ENCODE data around the gene FHIP2A. TPM values are rescaled to one million over a fixed set of nuclear protein-coding genes. Genes with fewer than 3 reads are reported as not detected.

The FHIP2A gene
- total and polyA plus RNA-seq, 2 of the 4 experiments (the other 2 are of a cell fraction) = 10.7 to 16.5 TPM

- no peak overlapping the region for H2AFZ ChIP-seq (replicated peaks; ENCODE audit: low read length, poor library complexity)
- dilution Hi-C loops (cut with HindIII; ENCODE audit: low sequenced_read_pairs, unreplicated experiment) = no loop called here
- no peak overlapping the region for H3K27ac ChIP-seq (ENCODE audit: insufficient read depth, low read length)
- POLR2A ChIA-PET (ENCODE audit: unreplicated experiment) = no interaction called here
- H4K8ac ChIP-seq (ENCODE audit: low read depth in 2 of 2, low read length in 2 of 2) = no peak overlapping the region
- WGBS, 2 experiments (ENCODE audit: extremely low coverage in 2 of 2, insufficient read length in 1 of 2) = no CpG with 5 or more reads among the region's 3 CpGs
- no peak overlapping the region for H2BK120ac ChIP-seq (ENCODE audit: low read depth, low read length)
- H3K79me1 ChIP-seq (ENCODE audit: low read depth in 1 of 2, low read length in 2 of 2) = no peaks in the 10 kb centered on the region
- H3K9me3 ChIP-seq (ENCODE audit: control insufficient read depth, insufficient read depth, low read length) = no peaks in the 10 kb centered on the region
- H3K4me1 ChIP-seq (ENCODE audit: control insufficient read depth, insufficient read depth, low read length) = no peaks in the 10 kb centered on the region
- H2BK5ac ChIP-seq (ENCODE audit: low read depth, low read length, poor library complexity, severe bottlenecking) = no peak overlapping the region
- no peak overlapping the region for H3K14ac ChIP-seq (replicated peaks; ENCODE audit: low read depth, low read length)
- in situ Hi-C loops (cut with MboI; ENCODE audit: low sequenced_read_pairs) = no loop called here
- H3K18ac ChIP-seq (ENCODE audit: low read depth, low read length) = no peak overlapping the region
- no TSS peak for BruUV-seq (replicated peaks)
- peaks cover 2% of the 10 kb centered on the region for H3K27me3 ChIP-seq (ENCODE audit: control insufficient read depth, insufficient read depth, low read length)
- H3K4me3 ChIP-seq (ENCODE audit: insufficient read depth, low read depth, low read length) = no peak overlapping the region
- no peak for TF ChIP-seq MAZ (IDR thresholded peaks at IDR 0.05; ENCODE audit: borderline replicate concordance, low read depth, low read length)
- TF ChIP-seq FOS (IDR thresholded peaks at IDR 0.05; ENCODE audit: low read depth, low read length) = no peak
- TF ChIP-seq MXI1 (IDR thresholded peaks at IDR 0.05; ENCODE audit: borderline replicate concordance, low read depth, low read length) = no peak
- no peak for TF ChIP-seq CTCF (conservative IDR thresholded peaks at IDR 0.05; ENCODE audit: low read depth, low read length)
- no peak for TF ChIP-seq CHD1 (IDR thresholded peaks at IDR 0.05; ENCODE audit: low read depth, low read length)
- no peak for TF ChIP-seq USF2 (IDR thresholded peaks at IDR 0.05; ENCODE audit: low read depth, low read length)
- no peak for TF ChIP-seq RAD21 (IDR thresholded peaks at IDR 0.05; ENCODE audit: low read length)
- TF ChIP-seq SMC3 (IDR thresholded peaks at IDR 0.05; ENCODE audit: low read depth, low read length) = no peak
- TF ChIP-seq ELK1 (IDR thresholded peaks at IDR 0.05; ENCODE audit: borderline replicate concordance, low read depth, low read length) = no peak
- TF ChIP-seq RCOR1 (IDR thresholded peaks at IDR 0.05; ENCODE audit: insufficient replicate concordance, low read length) = no peak
- no peak for TF ChIP-seq BHLHE40 (IDR thresholded peaks at IDR 0.05; ENCODE audit: low read depth, low read length)
- TF ChIP-seq RFX5 (IDR thresholded peaks at IDR 0.05; ENCODE audit: low read depth, low read length) = no peak
- TF ChIP-seq POLR2A (IDR thresholded peaks at IDR 0.05; ENCODE audit: low read depth, low read length) = no peak
- no peak for TF ChIP-seq NFE2L2 (IDR thresholded peaks at IDR 0.05; ENCODE audit: low read depth, low read length)
- H2BK15ac ChIP-seq (ENCODE audit: low read depth, low read length) = no peak overlapping the region
- ATAC-seq (ENCODE audit: low read depth) = no peak
- H3K36me3 ChIP-seq (ENCODE audit: control insufficient read depth, insufficient read depth, low read length) = no peaks in the 10 kb centered on the region
- no peak overlapping the region for H2AK5ac ChIP-seq (ENCODE audit: low read depth, low read length)
- H2BK20ac ChIP-seq (ENCODE audit: low read depth, low read length) = no peak overlapping the region
- H4K20me1 ChIP-seq (ENCODE audit: insufficient read depth, low read length) = no peaks in the 10 kb centered on the region
- DNase-seq = no peak
- H3K9ac ChIP-seq (ENCODE audit: low read depth, low read length) = no peak overlapping the region
- no peak overlapping the region for H3K56ac ChIP-seq (ENCODE audit: extremely low read depth, insufficient read depth, low read length)
- H3K4ac ChIP-seq (ENCODE audit: low read depth, low read length) = no peak overlapping the region
- H4K5ac ChIP-seq (ENCODE audit: low read depth, low read length) = no peak overlapping the region
- intact Hi-C loops (cut with micrococcal nuclease) = no loop called here
- no peak overlapping the region for H4K91ac ChIP-seq (ENCODE audit: insufficient read depth, low read depth, low read length)
- H3K23ac ChIP-seq (ENCODE audit: low read depth, low read length) = no peak overlapping the region
- H3K9me1 ChIP-seq (ENCODE audit: insufficient read depth, low read length) = no peaks in the 10 kb centered on the region
- no peak overlapping the region for H3K4me2 ChIP-seq (ENCODE audit: low read depth, low read length)
- CTCF ChIA-PET = no interaction called here
- H2AK9ac ChIP-seq (replicated peaks; ENCODE audit: low read depth, low read length, poor library complexity) = no peak overlapping the region
These were observed 48.4 kb upstream of the FHIP2A start for GRCh38 chr10:114773197-114773532.

All from IMR-90 (cell line).